GDM1 (cell line): Measurements from ENCODE around the gene AP2B1.

Experiments
- DNase-seq: peaks from one replicate; lab custom pipeline; 2025; lab: John Stamatoyannopoulos, UW

Gene AP2B1

DNA sequence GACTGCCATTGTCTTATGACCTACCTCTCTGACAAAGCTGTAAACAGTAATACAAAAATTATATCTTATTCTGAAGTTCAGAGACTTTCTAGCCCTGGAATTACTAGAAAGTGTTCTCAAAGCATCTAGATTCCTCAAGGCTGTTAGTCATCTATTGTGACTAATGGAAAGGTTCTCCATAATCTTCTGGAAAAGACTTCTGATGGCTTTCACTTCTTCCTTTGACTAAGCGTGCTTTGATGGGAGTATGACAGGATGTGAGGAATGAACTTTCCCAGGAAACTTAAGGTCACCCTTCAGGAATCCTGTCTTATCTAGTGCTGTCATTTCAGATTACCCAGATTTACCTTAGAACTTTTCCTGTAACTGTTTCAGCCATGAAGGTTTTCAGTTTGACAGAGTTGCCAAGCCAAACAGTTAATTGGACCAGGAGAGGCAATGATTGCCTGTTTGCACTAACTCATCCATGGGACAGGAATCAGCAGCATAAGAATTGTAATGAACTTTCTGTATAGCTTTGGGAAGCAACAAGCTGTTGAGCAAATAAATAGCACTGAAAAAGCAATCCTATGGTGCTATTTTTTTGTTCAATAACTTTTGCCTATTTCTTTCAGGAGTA lies 43.5 kb downstream of the AP2B1 start:
- no peak for DNase-seq

DNA sequence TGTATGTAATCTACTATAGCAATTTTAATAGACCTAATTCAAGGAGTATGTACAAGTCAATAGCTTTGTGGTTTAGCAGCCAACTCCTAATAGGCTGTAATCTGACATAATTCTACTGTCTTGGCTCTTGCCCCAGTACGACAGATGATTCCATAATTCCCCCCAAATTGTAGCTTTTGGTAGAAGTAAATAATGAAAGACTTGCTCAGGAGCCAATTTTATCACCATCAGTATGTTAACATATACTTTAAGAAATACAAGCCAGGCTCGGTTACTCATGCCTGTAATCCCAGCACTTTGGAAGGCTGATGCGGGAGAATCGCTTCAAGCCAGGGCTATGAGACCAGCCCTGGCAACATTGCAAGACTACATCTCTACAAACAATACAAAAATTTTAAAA lies 53.9 kb downstream of the AP2B1 start:
- DNase-seq = no peak

DNA sequence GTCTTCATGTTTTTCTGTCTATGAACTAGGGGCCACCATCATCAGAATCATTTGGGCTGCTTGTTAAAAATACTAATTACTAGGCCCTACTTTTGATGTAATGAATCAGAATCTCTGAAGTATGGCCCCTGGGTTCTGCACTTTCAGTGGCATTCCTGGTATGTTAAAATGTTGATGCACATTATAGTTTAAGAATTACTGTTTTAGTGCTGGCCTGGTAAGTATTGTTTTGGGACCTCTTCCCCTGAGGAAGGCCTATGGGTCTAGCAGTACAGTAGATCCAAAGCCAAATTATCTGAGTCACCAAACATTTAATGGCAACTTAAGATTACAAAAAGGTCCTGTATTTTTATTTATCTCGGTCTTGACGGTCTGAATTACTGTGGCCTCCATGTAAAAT lies 58.8 kb downstream of the AP2B1 start:
- DNase-seq = no peak

GRCh38 chr17:35651467-35651866 lies 64.3 kb downstream of the AP2B1 start:
- DNase-seq = no peak

- no peak for DNase-seq
These were observed 66.7 kb downstream of the AP2B1 start for GRCh38 chr17:35653619-35654361.

DNA sequence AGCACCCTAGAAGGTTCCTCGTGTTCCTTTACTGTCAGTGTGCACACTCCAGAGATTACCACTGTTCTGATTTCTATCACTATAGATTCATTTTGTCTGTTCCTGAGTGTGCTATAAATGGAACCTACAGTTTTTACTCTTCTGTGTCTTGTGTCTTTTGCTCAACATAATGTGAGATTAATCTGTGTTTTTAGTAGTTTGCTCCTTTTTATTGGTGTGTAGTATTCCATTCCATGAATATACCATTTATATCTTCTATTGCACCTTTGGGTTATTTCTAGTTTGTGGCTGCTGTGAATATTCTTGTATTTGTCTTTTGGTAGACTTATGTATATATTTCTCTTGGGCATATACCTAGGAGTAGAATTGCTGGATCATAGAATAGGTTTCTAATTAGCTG lies 68.2 kb downstream of the AP2B1 start:
- DNase-seq = no peak

DNA sequence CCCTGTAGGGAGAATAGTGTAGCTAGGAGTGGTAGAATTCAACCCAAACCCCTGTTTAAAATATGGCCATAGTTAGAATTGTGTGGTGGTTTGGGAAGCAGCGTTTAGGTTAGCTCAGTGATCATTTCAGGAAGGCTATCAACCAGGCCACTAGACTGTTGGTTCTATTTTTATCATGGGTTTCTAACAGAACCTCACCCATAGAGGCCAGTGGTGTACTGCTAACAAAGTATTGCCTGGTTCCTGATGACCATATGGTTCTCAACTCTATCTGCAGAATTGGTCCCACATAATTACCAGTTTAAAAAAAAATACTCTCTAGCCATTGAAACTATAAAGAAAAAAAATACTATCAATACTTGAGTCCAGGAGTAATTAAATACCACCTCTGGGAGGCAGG lies 73.8 kb downstream of the AP2B1 start:
- DNase-seq = no peak

GRCh38 chr17:35664685-35665084 lies 77.6 kb downstream of the AP2B1 start:
- DNase-seq = no peak

- no peak for DNase-seq
These were observed 78.5 kb downstream of the AP2B1 start for GRCh38 chr17:35665662-35666061.

DNA sequence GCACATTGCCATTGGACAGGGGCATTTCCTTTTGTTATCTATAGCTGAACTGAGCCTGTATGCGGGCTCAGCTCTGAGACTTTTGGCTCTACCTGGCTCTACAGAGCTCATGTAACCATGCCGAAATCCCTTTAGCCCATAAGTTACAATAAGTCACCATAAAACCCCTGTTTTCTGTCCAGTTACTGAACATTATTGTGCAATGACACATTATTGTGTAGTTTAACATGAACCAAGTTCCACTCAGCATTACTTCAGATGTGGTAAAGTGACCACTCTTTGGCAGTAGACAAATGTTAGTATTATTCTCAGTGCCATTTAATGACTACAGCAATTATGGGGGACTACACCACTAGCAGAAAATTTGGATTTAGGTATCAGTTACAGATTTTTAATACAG lies 78.9 kb downstream of the AP2B1 start:
- DNase-seq = no peak

- no peak for DNase-seq
These were observed 79.9 kb downstream of the AP2B1 start for GRCh38 chr17:35666967-35667532.

DNA sequence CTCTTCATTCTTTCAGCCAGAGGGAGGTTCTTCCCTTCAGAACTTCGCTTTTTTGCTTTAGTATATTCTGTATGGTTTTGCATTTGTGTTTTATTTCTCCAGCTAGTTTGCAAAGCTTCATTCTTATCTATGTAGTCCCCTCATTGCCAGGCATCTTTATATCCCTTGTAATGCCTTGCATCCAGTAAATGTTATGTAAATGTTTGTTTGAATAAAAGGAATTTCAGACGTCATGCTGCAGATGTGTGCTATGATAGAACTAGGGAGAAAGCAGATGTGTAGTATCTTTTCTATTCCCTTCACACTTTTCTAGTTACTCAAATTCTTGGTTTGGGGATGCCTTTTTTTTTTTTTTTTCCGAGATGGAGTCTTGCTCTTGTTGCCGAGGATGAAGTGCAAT lies 81.7 kb downstream of the AP2B1 start:
- DNase-seq = no peak

DNA sequence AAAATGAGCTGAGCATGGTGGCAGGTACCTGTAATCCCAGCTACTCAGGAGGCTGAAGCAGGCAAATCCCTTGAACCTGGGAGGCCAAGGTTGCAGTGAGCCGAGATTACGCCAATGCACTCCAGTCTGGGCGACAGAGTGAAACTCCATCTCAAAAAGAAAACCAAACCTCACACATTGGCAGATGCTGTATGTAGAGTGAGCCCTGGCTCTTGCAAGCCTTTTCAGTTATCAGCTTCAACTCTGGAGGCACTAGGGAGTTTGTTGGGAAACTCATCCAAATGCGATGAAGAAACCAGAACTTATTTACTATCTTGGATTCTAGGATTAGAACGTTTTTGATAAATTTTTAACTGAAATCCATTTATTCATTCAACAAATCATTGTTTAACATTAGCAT lies 87.4 kb downstream of the AP2B1 start:
- no peak for DNase-seq

DNA sequence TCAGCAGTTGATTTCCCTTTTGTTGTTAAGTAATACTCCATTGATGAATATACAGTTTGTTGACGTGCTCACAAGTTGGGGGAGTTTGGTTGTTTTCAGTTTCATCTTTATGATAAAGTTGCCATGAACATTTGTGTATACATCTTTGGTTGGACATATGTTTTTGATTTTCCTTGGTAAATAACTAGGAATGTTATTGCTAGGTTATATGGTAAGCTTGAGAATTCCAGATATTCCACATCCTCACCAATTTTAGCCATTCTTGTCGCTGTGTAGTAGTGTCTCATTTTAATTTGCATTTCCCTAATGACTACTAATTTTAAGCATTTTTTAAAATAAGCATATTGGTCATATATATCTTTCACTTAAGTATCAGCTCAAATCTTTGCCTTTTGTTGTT lies 89.3 kb downstream of the AP2B1 start:
- no peak for DNase-seq

GRCh38 chr17:35679007-35679682 lies 92.0 kb downstream of the AP2B1 start:
- DNase-seq = no peak

- DNase-seq = no peak
These were observed 96.5 kb downstream of the AP2B1 start for GRCh38 chr17:35683591-35683990.

DNA sequence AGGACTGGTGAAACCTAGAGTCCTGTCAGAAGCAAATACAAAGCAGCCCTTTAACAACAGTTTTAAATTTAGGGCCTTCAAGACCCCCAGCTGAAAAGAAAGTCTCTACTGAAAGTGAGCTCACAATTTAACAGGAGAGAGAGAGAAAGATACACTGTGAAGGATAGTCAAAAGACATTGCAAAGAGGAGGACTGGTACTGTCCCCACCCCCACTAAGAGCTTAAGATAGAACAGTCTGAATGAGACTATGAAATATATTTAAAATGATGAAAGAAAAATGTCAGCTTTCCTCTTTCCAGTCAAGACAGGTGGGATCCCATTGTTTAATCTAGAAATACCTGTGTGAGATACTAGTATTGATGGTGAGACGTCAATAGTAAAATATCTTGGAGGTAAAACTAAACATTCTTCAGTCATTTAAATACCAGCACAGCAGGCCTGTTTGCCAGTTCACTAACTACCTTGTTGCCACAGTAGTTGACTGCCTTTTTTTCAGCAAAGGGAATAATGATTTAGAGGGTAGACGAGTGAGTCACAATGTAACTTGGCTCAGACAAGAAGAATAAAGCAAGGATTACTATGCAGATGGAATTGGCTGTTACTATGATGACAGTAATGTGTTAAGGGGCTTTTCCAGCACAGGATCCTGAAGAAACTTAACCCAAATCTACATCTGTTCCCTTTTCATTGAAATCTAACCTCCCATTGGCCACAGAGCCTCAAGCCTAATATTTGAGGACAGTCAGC lies 97.1 kb downstream of the AP2B1 start:
- no peak for DNase-seq

DNA sequence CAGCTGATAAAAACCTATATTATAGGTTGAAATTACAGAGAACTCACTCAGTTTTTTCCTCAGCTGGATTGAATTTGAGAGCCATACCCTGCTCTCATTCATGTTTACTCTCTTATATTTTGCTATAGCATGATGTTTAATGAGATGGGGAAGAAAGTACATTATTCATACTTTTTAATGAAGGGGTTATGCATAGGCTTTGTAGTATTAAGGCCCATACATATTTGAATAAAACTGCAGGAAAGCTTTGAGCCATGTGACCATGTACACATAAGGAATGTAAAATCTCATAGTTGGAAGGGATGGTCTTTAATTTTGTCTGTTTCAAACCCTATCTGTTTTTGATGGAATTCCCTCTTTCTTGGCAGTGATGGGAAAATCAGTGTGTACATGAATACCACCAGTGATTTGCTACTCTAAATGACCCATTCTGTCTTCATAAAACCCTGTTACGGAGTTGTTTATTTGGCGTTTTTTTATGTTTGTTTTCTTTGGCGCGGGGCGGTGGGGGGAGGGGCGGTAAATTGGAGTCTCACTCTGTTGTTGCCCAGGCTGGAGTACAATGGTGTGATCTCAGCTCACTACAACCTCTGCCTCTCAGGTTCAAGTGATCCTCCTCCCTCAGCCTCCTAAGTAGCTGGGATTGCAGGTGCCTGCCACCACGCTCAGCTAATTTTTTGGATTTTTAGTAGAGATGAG lies 105.5 kb downstream of the AP2B1 start:
- DNase-seq = no peak

DNA sequence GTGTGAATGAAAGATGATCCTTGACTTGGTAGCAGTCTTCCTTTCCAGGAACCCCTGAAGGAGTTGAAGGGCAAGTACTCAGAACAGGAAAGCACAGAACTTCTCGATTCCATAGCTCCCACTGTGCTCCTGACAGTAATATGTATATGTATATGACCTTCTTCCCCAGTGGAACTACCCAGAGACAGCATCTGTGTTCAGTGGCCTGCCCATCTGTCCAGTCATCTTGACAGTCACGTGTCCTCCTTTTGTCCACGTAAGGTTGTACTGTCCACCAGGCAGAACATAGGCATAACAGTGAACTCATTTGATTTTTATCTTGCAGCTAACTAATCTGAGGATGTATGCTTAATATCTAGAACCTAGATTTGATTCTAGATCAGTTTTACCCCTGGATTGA lies 106.5 kb downstream of the AP2B1 start:
- no peak for DNase-seq

DNA sequence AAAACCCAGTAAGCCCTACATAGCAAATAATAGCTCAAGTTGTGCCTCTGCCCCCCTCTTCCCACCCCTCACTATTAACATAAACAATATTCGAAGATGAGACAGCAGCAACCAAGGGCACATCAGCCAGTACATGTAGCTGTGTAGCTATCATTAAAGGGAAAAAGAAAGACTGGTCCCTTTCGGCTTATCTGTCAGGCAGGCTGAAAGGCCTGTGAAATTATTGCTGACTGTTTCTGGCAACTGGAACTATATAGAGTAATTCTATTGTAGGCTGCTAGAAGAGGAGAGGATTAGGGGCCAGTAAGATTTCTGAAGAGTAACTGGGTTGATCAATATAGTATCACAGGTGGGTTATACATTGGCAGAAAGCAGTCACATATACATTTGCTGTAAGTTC lies 107.8 kb downstream of the AP2B1 start:
- no peak for DNase-seq

GRCh38 chr17:35695613-35696012 lies 108.5 kb downstream of the AP2B1 start:
- no peak for DNase-seq

- no peak for DNase-seq
These were observed 111.7 kb downstream of the AP2B1 start for GRCh38 chr17:35698800-35699199.
